ENCODE data around the gene EHMT1.

DNA sequence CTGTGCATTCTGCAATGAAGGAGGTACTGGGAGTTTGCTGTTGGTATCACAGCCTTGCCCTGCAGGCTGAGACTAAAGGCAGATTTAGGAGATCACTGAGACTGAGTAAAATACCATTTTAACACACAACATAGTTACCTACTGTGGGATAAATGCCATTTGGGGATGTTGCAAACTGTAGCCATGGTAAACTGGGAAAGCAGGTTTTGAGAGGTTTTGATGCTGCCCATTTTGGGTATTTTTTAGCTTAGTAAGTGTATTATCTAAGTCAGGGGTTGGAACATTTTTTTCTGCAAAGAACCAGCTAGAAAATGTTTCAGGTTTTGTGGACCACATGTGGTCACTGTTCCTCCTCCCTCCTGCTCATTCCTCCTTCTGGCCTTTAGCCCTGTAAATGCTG is 108.9 kb downstream of the EHMT1 start:
- TF ChIP-seq CSDC2 (CRISPR knock-in tag; IDR thresholded peaks at IDR 0.05): no peak
- TF ChIP-seq, protein P1, sequence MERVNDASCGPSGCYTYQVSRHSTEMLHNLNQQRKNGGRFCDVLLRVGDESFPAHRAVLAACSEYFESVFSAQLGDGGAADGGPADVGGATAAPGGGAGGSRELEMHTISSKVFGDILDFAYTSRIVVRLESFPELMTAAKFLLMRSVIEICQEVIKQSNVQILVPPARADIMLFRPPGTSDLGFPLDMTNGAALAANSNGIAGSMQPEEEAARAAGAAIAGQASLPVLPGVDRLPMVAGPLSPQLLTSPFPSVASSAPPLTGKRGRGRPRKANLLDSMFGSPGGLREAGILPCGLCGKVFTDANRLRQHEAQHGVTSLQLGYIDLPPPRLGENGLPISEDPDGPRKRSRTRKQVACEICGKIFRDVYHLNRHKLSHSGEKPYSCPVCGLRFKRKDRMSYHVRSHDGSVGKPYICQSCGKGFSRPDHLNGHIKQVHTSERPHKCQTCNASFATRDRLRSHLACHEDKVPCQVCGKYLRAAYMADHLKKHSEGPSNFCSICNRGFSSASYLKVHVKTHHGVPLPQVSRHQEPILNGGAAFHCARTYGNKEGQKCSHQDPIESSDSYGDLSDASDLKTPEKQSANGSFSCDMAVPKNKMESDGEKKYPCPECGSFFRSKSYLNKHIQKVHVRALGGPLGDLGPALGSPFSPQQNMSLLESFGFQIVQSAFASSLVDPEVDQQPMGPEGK (CRISPR knock-in tag; IDR thresholded peaks at IDR 0.05; ENCODE audit: borderline replicate concordance): no peak
- TF ChIP-seq ISL1 (CRISPR knock-in tag; IDR thresholded peaks at IDR 0.05): no peak
- no peak for TF ChIP-seq TOX (CRISPR knock-in tag; IDR thresholded peaks at IDR 0.05; ENCODE audit: borderline replicate concordance)
- TF ChIP-seq BACH2 (CRISPR knock-in tag; IDR thresholded peaks at IDR 0.05; ENCODE audit: borderline replicate concordance): no peak
